Camera-type eye (tissue), 1 donor: Measurements from ENCODE around the gene SHROOM3. TPM values are rescaled to one million over a fixed set of nuclear protein-coding genes. Genes with fewer than 3 reads are reported as not detected.

Source experiments
- total RNA-seq: library from RNA; depleted of rRNA; stranded (reverse); fragments of >200 nt; gene quantifications from one replicate; pipeline ENCODE4 v1.2.3, GENCODE V29; 2014

The SHROOM3 gene
- 51.4 TPM for total RNA-seq

GRCh38 chr4:76434901-76435527 is at the start of gene SHROOM3:
SHROOM3 (plus strand) TSS chr4:76435229; CDS start chr4:76436053, 824 bp downstream.

GRCh38 chr4:76420762-76421581 is 14.1 kb upstream of the SHROOM3 start, which contains the start of gene CCDC158:
CCDC158 (minus strand) TSS chr4:76421141; CDS start chr4:76403207, 17,934 bp downstream.

Other genes starting within 250 kb of the SHROOM3 start
- gene SCARB2, start 221.4 kb upstream of the SHROOM3 start, total RNA-seq, result 378 TPM
- gene FAM47E, start 183.5 kb upstream of the SHROOM3 start, total RNA-seq, result 6.7 TPM
- 6.3 TPM for gene STBD1, start 128.5 kb upstream of the SHROOM3 start, total RNA-seq
- gene CCDC158, start 14.1 kb upstream of the SHROOM3 start, total RNA-seq, result 4.5 TPM